HepG2 (cell line): ENCODE results near the gene IGF2. TPM values are rescaled to one million over a fixed set of nuclear protein-coding genes. Genes with fewer than 3 reads are reported as not detected.

ENCODE experiments used
- ATF7-NPFF ChIP-seq: sonication (generic); formaldehyde crosslinking; IDR thresholded peaks from 2 replicates; pipeline ENCODE4 v1.8.1; 2023; ENCODE audit warnings: mild to moderate bottlenecking, low read depth, missing genetic modification reagents, moderate library complexity
- BCLAF1 ChIP-seq: fragments of 450-650 bp; IDR thresholded peaks from 2 replicates; pipeline ENCODE4 v1.6.1; 2017; ENCODE audit warnings: mild to moderate bottlenecking
- BRD4 ChIP-seq: sonication (generic); formaldehyde crosslinking; IDR thresholded peaks from 2 replicates; pipeline ENCODE4 v1.4.0; 2020; ENCODE audit warnings: missing genetic modification reagents
- CBX5 ChIP-seq: sonication (generic); formaldehyde crosslinking; IDR thresholded peaks from 2 replicates; pipeline ENCODE4 v1.4.0; 2020; ENCODE audit warnings: missing genetic modification reagents, borderline replicate concordance
- CCDC6 ChIP-seq: sonication (generic); formaldehyde crosslinking; IDR thresholded peaks from 2 replicates; pipeline ENCODE4 v1.8.1; 2022; ENCODE audit warnings: mild to moderate bottlenecking, missing genetic modification reagents, moderate library complexity
- KAT8 ChIP-seq: IDR thresholded peaks from 2 replicates; pipeline ENCODE4 v1.6.1; 2016; ENCODE audit warnings: missing genetic modification reagents, missing compliant biosample characterization
- MATR3 ChIP-seq: sonication (generic); formaldehyde crosslinking; IDR thresholded peaks from 2 replicates; pipeline ENCODE4 v1.4.0; 2020; ENCODE audit warnings: missing genetic modification reagents
- MBNL3 ChIP-seq: fragments of 250-450 bp; sonication (Bioruptor Pico); conservative IDR thresholded peaks from 2 replicates; pipeline ENCODE4 v1.8.0; 2022; ENCODE audit warnings: mild to moderate bottlenecking, inconsistent platforms
- MXD4 ChIP-seq: IDR thresholded peaks from 2 replicates; pipeline ENCODE4 v1.6.1; 2016; ENCODE audit warnings: mild to moderate bottlenecking, missing biosample characterization, missing genetic modification reagents
- MYNN ChIP-seq: sonication (generic); formaldehyde crosslinking; IDR thresholded peaks from 2 replicates; pipeline ENCODE4 v1.4.0; 2020; ENCODE audit warnings: mild to moderate bottlenecking, low read depth, missing genetic modification reagents
- PITX1 ChIP-seq: sonication (generic); formaldehyde crosslinking; IDR thresholded peaks from 2 replicates; pipeline ENCODE4 v1.5.1; 2020; ENCODE audit warnings: mild to moderate bottlenecking, missing genetic modification reagents
- SP5 ChIP-seq: IDR thresholded peaks from 2 replicates; pipeline ENCODE4 v1.6.1; 2016; ENCODE audit warnings: low read depth, borderline replicate concordance
- TAF15 ChIP-seq: fragments of 200-400 bp; formaldehyde crosslinking; IDR thresholded peaks from one replicate; pipeline ENCODE4 v1.6.1; 2018; ENCODE audit warnings: mild to moderate bottlenecking, low read depth, low read length; ENCODE audit not compliant: poor library complexity, severe bottlenecking
- ZFP36L1 ChIP-seq: sonication (generic); formaldehyde crosslinking; IDR thresholded peaks from 2 replicates; pipeline ENCODE4 v1.8.0; 2022; ENCODE audit warnings: mild to moderate bottlenecking, missing genetic modification reagents, moderate library complexity
- ZNF20 ChIP-seq: sonication (generic); formaldehyde crosslinking; IDR thresholded peaks from 2 replicates; pipeline ENCODE4 v1.4.0; 2020; ENCODE audit warnings: mild to moderate bottlenecking, moderate library complexity, missing genetic modification reagents
- ZNF230 ChIP-seq: sonication (generic); formaldehyde crosslinking; IDR thresholded peaks from 2 replicates; pipeline ENCODE4 v1.4.0; 2020; ENCODE audit warnings: mild to moderate bottlenecking, missing genetic modification reagents
- ZNF264 ChIP-seq: sonication (generic); formaldehyde crosslinking; IDR thresholded peaks from 2 replicates; pipeline ENCODE4 v1.4.0; 2020; ENCODE audit warnings: missing genetic modification reagents
- ZNF280D ChIP-seq: sonication (generic); formaldehyde crosslinking; IDR thresholded peaks from 2 replicates; pipeline ENCODE4 v1.5.1; 2020; ENCODE audit warnings: mild to moderate bottlenecking, missing genetic modification reagents
- ZNF549 ChIP-seq: sonication (generic); formaldehyde crosslinking; IDR thresholded peaks from 2 replicates; pipeline ENCODE4 v1.5.0; 2020; ENCODE audit warnings: missing genetic modification reagents
- ZNF577 ChIP-seq: sonication (generic); formaldehyde crosslinking; IDR thresholded peaks from 2 replicates; pipeline ENCODE4 v1.4.0; 2020; ENCODE audit warnings: mild to moderate bottlenecking, low read depth, missing genetic modification reagents, borderline replicate concordance
- ZNF629 ChIP-seq: sonication (generic); formaldehyde crosslinking; conservative IDR thresholded peaks from 2 replicates; pipeline ENCODE4 v1.5.0; 2020; ENCODE audit warnings: missing genetic modification reagents
- polyA plus RNA-seq, 8 experiments: library from polyadenylated mRNA; depleted of rRNA in 3 of 8; stranded (reverse) in 7 of 8; unstranded in 1 of 8; fragments of >200 nt; fragmentation: Illumina TruSeq in 4 of 8; extraction: Trizol in 4 of 8; gene quantifications; 2 replicates each; pipeline versions ENCODE4 v1.2.1 to v1.2.3, GENCODE V29; 2011 to 2016; ENCODE audit warnings: low read depth in 4 of 8, missing spikeins in 1 of 8, mixed read lengths in 1 of 8; ENCODE audit not compliant: insufficient read depth in 1 of 8
- total RNA-seq, 5 experiments: library from RNA; depleted of rRNA; stranded (reverse); fragments of >200 nt; fragmentation: Illumina TruSeq; extraction: Trizol; gene quantifications; 2 replicates each; pipeline ENCODE4 v1.2.3, GENCODE V29; 2016; ENCODE audit warnings: low read depth in 1 of 5
- TF ChIP-seq, protein P1 (sequence below): sonication (generic); formaldehyde crosslinking; IDR thresholded peaks from 2 replicates; pipeline ENCODE4 v1.4.0; 2020; ENCODE audit warnings: mild to moderate bottlenecking, missing genetic modification reagents

The IGF2 gene
- total and polyA plus RNA-seq, 2 of the 13 experiments (the other 11 are each of a cell fraction or from before 2014, with no cell fraction given), result 79.1 to 254 TPM

DNA sequence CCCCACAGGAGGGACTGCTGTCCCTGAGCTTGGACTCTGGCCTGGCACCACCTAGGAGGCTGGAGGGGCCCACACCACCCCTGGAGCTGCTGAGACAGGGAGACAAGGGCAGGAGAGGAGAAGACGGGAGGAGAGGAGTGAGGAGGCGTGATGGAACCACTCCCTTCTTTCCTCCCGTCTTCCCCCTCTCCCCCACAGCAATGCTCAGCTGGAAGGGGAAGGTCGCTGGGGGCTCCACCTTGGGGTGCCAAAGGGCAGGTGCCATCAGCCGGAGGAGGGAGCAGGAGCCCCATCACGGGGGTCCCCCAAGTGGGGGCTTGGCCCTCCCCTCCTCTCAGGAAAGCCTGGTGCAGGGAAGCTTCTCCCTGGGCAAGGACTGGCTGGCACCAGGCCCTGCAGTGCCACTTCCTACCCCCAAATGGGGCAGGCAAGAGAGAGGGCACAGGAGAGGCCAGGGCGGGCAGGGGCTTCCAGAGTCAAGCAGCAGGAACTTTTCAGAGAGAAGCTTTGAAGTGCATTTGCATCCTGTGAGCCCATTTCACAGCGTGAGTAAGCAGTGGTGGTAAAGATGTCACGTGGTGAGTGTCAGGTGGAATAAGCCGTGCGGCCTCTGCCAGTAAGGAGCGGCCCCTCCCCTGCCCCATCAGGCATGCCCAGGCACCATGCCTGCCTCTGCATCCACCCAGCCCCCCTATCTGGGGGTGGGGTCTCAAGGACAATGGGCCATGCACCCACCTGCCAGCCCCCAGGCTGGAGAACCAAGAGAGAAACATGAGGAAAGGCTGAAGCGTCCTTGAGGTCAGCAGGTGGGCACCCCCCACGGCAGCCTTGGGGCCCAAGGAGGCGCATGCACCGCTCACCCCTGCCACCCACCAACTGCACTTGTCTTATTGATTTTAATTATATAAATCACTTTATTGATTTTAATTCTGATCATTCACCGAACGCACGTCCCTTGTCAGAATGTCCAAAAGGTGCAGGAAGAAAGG is 4.9 kb downstream of the IGF2 start (continued):
- no peak for TF ChIP-seq ZNF549 (CRISPR knock-in tag)
- no peak for TF ChIP-seq PITX1 (CRISPR knock-in tag)
- no peak for TF ChIP-seq MATR3 (CRISPR knock-in tag)
- no peak for TF ChIP-seq ZNF577 (CRISPR knock-in tag)
- no peak for TF ChIP-seq ZNF20 (CRISPR knock-in tag)
- no peak for TF ChIP-seq ATF7-NPFF (CRISPR knock-in tag)
- 0 out of 2 replicates have a peak, but pooled peaks have one; percentile 6 for TF ChIP-seq KAT8 (CRISPR knock-in tag)
- TF ChIP-seq ZNF629 (CRISPR knock-in tag), result peak; percentile 66
- no peak for TF ChIP-seq ZNF280D (CRISPR knock-in tag)
- TF ChIP-seq MBNL3, result no peak
- TF ChIP-seq ZFP36L1 (CRISPR knock-in tag), result no peak
- no peak for TF ChIP-seq MYNN (CRISPR knock-in tag)
- TF ChIP-seq CCDC6 (CRISPR knock-in tag), result no peak
- TF ChIP-seq, protein P1, sequence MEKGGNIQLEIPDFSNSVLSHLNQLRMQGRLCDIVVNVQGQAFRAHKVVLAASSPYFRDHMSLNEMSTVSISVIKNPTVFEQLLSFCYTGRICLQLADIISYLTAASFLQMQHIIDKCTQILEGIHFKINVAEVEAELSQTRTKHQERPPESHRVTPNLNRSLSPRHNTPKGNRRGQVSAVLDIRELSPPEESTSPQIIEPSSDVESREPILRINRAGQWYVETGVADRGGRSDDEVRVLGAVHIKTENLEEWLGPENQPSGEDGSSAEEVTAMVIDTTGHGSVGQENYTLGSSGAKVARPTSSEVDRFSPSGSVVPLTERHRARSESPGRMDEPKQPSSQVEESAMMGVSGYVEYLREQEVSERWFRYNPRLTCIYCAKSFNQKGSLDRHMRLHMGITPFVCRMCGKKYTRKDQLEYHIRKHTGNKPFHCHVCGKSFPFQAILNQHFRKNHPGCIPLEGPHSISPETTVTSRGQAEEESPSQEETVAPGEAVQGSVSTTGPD (CRISPR knock-in tag), result no peak
- TF ChIP-seq BCLAF1, result no peak
- no peak for TF ChIP-seq ZNF230
- TF ChIP-seq ZNF264 (CRISPR knock-in tag), result no peak
- TF ChIP-seq BRD4 (CRISPR knock-in tag), result no peak
- no peak for TF ChIP-seq CBX5 (CRISPR knock-in tag)
- TF ChIP-seq MXD4 (CRISPR knock-in tag), result peak; percentile 27; the same call in 1 of the 2 replicates
- TF ChIP-seq TAF15, result no peak
- no peak for TF ChIP-seq SP5 (CRISPR knock-in tag)
